HG03039 (cell line): ENCODE data around the gene AXIN2.
"Not testable (repeated sequence)": the region's sequence is repeated elsewhere in the genome, so short reads cannot be mapped to it uniquely, and the experiment has no call there.

Experiments
- ATAC-seq: cut with Tn5 transposase; IDR thresholded peaks from one replicate; pipeline ENCODE4 v1.9.1; 2021; ENCODE audit warnings: mild to moderate bottlenecking, moderate library complexity; ENCODE audit not compliant: unreplicated experiment

The AXIN2 gene

DNA sequence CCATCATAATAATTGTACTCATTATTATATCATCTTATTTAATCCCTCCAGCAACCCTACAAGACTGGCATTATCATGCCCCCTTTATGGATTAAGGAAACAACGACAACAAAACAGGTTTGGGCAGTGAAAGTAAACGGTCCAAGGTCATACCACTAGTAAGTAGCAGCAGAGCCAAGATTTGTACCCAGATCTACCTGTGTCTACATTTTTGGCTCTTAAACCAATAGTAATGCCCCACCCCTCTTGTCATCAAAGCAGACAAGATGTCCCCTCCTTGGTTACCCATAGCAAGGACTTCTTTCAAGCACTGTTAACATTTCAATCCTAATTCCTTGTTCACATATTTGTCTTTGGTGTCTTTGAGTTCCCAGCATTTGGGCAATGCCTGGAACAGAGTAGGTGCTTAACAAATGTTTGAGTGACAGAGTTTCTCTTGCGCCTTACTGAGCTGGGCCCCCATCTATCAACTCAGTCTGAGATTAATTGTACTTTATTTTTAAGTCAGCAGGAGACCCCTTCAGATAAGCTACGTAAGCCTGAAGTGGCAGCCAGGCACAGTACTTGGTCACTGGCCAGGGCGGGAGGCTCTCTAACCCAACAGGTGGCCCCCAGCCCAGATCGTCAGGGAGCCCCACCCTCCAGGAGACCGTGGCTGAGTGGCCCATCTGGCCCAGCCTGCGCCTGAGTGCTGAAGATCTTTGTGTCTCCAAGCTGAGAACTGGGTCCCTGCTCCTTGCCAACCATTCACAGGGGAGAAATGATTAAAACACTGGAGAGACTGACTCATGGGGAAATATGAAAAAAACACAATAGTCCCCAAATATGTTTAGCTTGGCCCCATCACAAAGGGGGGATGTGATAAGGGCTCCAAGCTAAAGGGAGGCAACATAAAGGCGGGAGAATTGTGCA lies 75.8 kb downstream of the AXIN2 start:
- no peak for ATAC-seq

DNA sequence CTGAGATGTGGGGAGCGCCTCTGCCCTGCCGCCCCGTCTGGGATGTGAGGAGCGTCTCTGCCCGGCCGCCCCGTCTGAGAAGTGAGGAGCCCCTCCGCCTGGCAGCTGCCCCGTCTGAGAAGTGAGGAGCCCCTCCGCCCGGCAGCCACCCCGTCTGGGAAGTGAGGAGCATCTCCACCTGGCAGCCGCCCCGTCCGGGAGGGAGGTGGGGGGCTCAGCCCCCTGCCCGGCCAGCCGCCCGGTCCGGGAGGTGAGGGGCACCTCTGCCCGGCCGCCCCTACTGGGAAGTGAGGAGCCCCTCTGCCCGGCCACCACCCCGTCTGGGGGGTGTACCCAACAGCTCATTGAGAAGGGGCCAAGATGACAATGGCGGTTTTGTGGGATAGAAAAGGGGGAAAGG lies 77.0 kb downstream of the AXIN2 start:
- not testable (repeated sequence) for ATAC-seq

DNA sequence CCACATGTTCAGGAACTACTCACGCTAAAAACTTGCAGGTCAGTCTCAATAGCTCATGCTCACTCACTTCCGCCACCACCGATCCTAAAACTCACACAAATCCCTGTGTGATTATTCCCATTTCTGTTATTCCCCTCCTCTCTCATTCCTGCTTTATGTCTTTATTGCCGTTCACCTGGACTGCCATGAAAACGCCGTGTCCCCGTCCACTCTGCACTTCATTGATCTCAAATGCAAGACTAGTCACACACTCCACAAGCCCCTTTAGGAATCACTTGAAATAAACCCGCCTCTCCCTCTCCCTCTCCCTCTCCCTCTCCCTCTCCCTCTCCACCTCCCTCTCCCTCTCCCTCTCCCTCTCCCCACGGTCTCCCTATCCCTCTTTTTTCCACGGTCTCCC lies 78.0 kb downstream of the AXIN2 start:
- ATAC-seq = no peak

DNA sequence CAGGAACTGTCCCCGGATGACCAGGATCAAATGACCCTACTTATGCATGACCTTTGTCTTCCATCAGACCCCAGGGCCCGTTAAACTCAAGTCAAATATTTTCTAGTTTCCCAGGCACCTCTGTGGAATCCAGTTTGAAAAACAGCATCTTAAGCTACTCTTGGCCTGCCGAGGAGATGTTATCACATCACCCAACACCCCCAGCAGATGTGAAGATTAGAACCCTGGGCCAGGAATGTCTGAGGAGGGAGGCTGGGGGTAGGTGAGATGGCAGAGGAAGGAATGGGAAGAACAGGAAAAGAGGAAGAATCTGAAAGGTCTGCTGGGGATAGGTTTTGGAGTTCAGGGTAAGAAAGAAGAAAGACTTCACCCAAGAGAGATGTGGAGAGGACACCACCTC lies 79.2 kb downstream of the AXIN2 start:
- ATAC-seq = no peak

DNA sequence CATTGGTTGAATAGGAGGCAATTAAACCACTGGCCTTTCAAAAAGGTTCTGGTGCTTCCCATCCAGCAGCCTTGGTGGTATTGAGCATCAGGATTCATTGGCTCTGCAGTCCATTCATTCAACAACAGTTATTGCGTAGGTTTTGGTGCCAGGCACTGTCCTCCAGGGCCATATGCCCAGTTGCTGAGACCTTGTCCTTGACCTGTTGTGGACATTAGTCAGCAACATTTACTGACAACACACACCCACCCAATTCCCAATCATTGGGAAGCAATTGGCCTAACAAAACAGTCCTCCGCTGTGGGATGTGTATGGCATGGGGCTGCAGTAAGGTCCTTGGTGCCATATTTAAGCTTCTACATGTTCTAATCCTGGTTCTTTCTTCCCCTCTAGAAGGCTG lies 82.2 kb downstream of the AXIN2 start:
- ATAC-seq = no peak
